ENCODE measurements around the gene TP53BP1. TPM values are rescaled to one million over a fixed set of nuclear protein-coding genes. Genes with fewer than 3 reads are reported as not detected.

The TP53BP1 gene
- total and polyA plus RNA-seq, 2 of the 13 experiments (the other 11 are each of a cell fraction or from before 2014, with no cell fraction given), result 17.1 to 17.4 TPM

- no peak for TF ChIP-seq ZBTB40 (IDR thresholded peaks at IDR 0.05)
- no peak for TF ChIP-seq ZBTB40 (CRISPR knock-in tag; IDR thresholded peaks at IDR 0.05)
Observed at GRCh38 chr15:43429687-43430086, 63.3 kb downstream of the TP53BP1 start (continued).

GRCh38 chr15:43423793-43424192, 69.2 kb downstream of the TP53BP1 start:
- no peaks in the 10 kb centered on the region for H3K4me1 ChIP-seq (ENCODE audit: insufficient read depth, low read length)
- no peaks in the 10 kb centered on the region for H3K9me3 ChIP-seq (ENCODE audit: low read length)
- WGBS (ENCODE audit: low lambda C conversion rate), result 97% methylated on average over 3 of the region's 3 CpGs
- H3K4me3 ChIP-seq (replicated peaks in 1 of 3; ENCODE audit: insufficient read depth in 1 of 3, low read depth in 2 of 3, low read length in 3 of 3), result no peak overlapping the region
- no peak overlapping the region for H3K9ac ChIP-seq (ENCODE audit: insufficient read depth, low read depth, low read length)
- intact Hi-C loops (cut with micrococcal nuclease; ENCODE audit: unreplicated experiment) (no loop called here), in situ Hi-C loops (cut with HindIII; ENCODE audit: extremely low pct_ligation_motif_present, low pct_unique_long_range_greater_than_20kb) (no loop called here)
- peaks cover 12 to 52% of the 10 kb centered on the region in 2 experiments; a peak in 4 of 5 replicates for H3K36me3 ChIP-seq (replicated peaks in 1 of 2; ENCODE audit: control insufficient read depth in 1 of 2, insufficient read depth in 2 of 2, low read length in 2 of 2)
- POLR2A ChIA-PET, result no interaction called here
- BruUV-seq (replicated peaks), result no TSS peak
- no peaks in the 10 kb centered on the region for H3K27me3 ChIP-seq (ENCODE audit: control insufficient read depth in 1 of 2, insufficient read depth in 2 of 2, low read length in 2 of 2)
- H2AFZ ChIP-seq (ENCODE audit: low read length), result no peak overlapping the region
- no peak for DNase-seq (ENCODE audit: low spot score)
- no peak for FAIRE-seq
- H3K4me2 ChIP-seq (ENCODE audit: low read depth, low read length), result no peak overlapping the region
- CTCF ChIA-PET (ENCODE audit: low intra/inter-chr PET ratio, low total read pairs), result no interaction called here
- no peak overlapping the region for H3K27ac ChIP-seq (ENCODE audit: extremely low read length, insufficient read depth, low read length)
- ATAC-seq, result no peak
- H4K20me1 ChIP-seq (ENCODE audit: insufficient read depth, low read length), result no peaks in the 10 kb centered on the region
- H3K79me2 ChIP-seq (ENCODE audit: insufficient read depth, low read length), result no peaks in the 10 kb centered on the region
- TF ChIP-seq MAFK (conservative IDR thresholded peaks at IDR 0.05 in 1 of 2, IDR thresholded peaks at IDR 0.05 in 1 of 2; ENCODE audit: low read length in 2 of 2) (peak; percentile 38 to 61), MAFF (IDR thresholded peaks at IDR 0.05; ENCODE audit: low read depth, low read length) (0 out of 2 replicates have a peak, but pooled peaks have one; percentile 24), ZFY (CRISPR knock-in tag; IDR thresholded peaks at IDR 0.05) (no peak)

All from HepG2 (cell line).